HG03442 (cell line): ENCODE results near the gene IL12RB1.

Experiments
- ATAC-seq: cut with Tn5 transposase; IDR thresholded peaks from one replicate; pipeline ENCODE4 v1.9.1; 2021; ENCODE audit warnings: mild to moderate bottlenecking, moderate library complexity; ENCODE audit not compliant: unreplicated experiment

IL12RB1 gene

GRCh38 chr19:18086590-18087138 is at the start of gene IL12RB1:
IL12RB1 (minus strand) TSS chr19:18086934; CDS start chr19:18086823, 111 bp downstream.
- no peak for ATAC-seq

GRCh38 chr19:18135712-18136584 is 49.2 kb upstream of the IL12RB1 start:
- no peak for ATAC-seq

GRCh38 chr19:18131841-18132596 is 45.3 kb upstream of the IL12RB1 start:
- no peak for ATAC-seq

GRCh38 chr19:18130523-18131242 is 43.9 kb upstream of the IL12RB1 start:
- no peak for ATAC-seq

- ATAC-seq: no peak
These were observed 42.1 kb upstream of the IL12RB1 start for GRCh38 chr19:18128805-18129204.

GRCh38 chr19:18128044-18128443 is 41.3 kb upstream of the IL12RB1 start:
- ATAC-seq: no peak

GRCh38 chr19:18126097-18126496 is 39.4 kb upstream of the IL12RB1 start:
- ATAC-seq: no peak

- ATAC-seq: no peak
These were observed 37.1 kb upstream of the IL12RB1 start for GRCh38 chr19:18123819-18124218.

GRCh38 chr19:18122860-18123795 is 36.4 kb upstream of the IL12RB1 start:
- no peak for ATAC-seq

- no peak for ATAC-seq
These were observed 35.7 kb upstream of the IL12RB1 start for GRCh38 chr19:18122424-18122823.

- ATAC-seq: no peak
These were observed 34.4 kb upstream of the IL12RB1 start for GRCh38 chr19:18121166-18121565.

GRCh38 chr19:18120127-18120526 is 33.4 kb upstream of the IL12RB1 start:
- no peak for ATAC-seq

GRCh38 chr19:18119717-18120105 is 33.0 kb upstream of the IL12RB1 start:
- no peak for ATAC-seq

GRCh38 chr19:18119013-18119716 is 32.4 kb upstream of the IL12RB1 start:
- ATAC-seq: no peak

- no peak for ATAC-seq
These were observed 31.8 kb upstream of the IL12RB1 start for GRCh38 chr19:18118420-18119012.

- ATAC-seq: peak; percentile 85
These were observed 31.1 kb upstream of the IL12RB1 start for GRCh38 chr19:18117692-18118378.

- no peak for ATAC-seq
These were observed 30.6 kb upstream of the IL12RB1 start for GRCh38 chr19:18117364-18117691.

- no peak for ATAC-seq
These were observed 27.7 kb upstream of the IL12RB1 start for GRCh38 chr19:18114483-18114882.

GRCh38 chr19:18113827-18114226 is 27.1 kb upstream of the IL12RB1 start:
- ATAC-seq: no peak
